ENCODE data around the gene KIF5C. TPM values are rescaled to one million over a fixed set of nuclear protein-coding genes. Genes with fewer than 3 reads are reported as not detected.

KIF5C gene
- total and polyA plus RNA-seq, 2 of the 13 experiments (the other 11 are each of a cell fraction or from before 2014, with no cell fraction given): 0.15 to 0.20 TPM

- TF ChIP-seq ARID5B (CRISPR knock-in tag; IDR thresholded peaks at IDR 0.05): peak; percentile 36; the same call in 1 of the 2 replicates
- TF ChIP-seq CEBPG (CRISPR knock-in tag; IDR thresholded peaks at IDR 0.05): peak; percentile 28; the same call in 1 of the 2 replicates
- TF ChIP-seq CTCF (CRISPR knock-in tag; IDR thresholded peaks at IDR 0.05): peak; percentile 89
- TF ChIP-seq ZNF639 (CRISPR knock-in tag; conservative IDR thresholded peaks at IDR 0.05): no peak
- peak; percentile 74 for TF ChIP-seq RAD21 (CRISPR knock-in tag; IDR thresholded peaks at IDR 0.05)
- no peak for TF ChIP-seq NFIC (IDR thresholded peaks at IDR 0.05; ENCODE audit: low read length)
- TF ChIP-seq ZNF44 (CRISPR knock-in tag; IDR thresholded peaks at IDR 0.05): no peak
- peak; percentile 53 for TF ChIP-seq XRCC5 (optimal IDR thresholded peaks at IDR 0.05; ENCODE audit: low read length)
- TF ChIP-seq FOXK1 (CRISPR knock-in tag; IDR thresholded peaks at IDR 0.05; ENCODE audit: borderline replicate concordance, low read depth): peak; percentile 15; the same call in 1 of the 2 replicates
- TF ChIP-seq NCOR1 (IDR thresholded peaks at IDR 0.05; ENCODE audit: borderline replicate concordance, low read length): no peak
- TF ChIP-seq TRIM24 (CRISPR knock-in tag; IDR thresholded peaks at IDR 0.05): no peak
- no peak for TF ChIP-seq SRSF4 (IDR thresholded peaks at IDR 0.05; ENCODE audit: low read depth, low read length, poor library complexity, severe bottlenecking)
- no peak for TF ChIP-seq TEAD2 (CRISPR knock-in tag; IDR thresholded peaks at IDR 0.05)
- peak; percentile 31; the same call in 1 of the 2 replicates for TF ChIP-seq AHDC1 (CRISPR knock-in tag; IDR thresholded peaks at IDR 0.05; ENCODE audit: borderline replicate concordance)
- TF ChIP-seq SRF (IDR thresholded peaks at IDR 0.05; ENCODE audit: low read depth, low read length): peak; percentile 59; the same call in 1 of the 2 replicates
These were observed 142.3 kb downstream of the KIF5C start (continued) for GRCh38 chr2:149017116-149017985.
